GM08714 (cell line): Measurements from ENCODE around the gene BTN2A1.
A peak's percentile ranks its signal among the peaks of the same experiment; 100 is the strongest.

Experiments used
- H3K4me3 ChIP-seq: fragments of 200-500 bp; sonication (Bioruptor generic); 2 replicates; pipeline ENCODE4 v1.5.1; 2014; ENCODE audit warnings: mild to moderate bottlenecking, low read length, inconsistent platforms
- ZNF274 ChIP-seq: IDR thresholded peaks from 2 replicates; pipeline ENCODE4 v1.6.1; 2012; ENCODE audit warnings: mild to moderate bottlenecking, low read depth, low read length

BTN2A1 gene

GRCh38 chr6:26471970-26472369 is 14.2 kb downstream of the BTN2A1 start:
- TF ChIP-seq ZNF274 = no peak
- no peak overlapping the region for H3K4me3 ChIP-seq

GRCh38 chr6:26472549-26473290 is 15.0 kb downstream of the BTN2A1 start:
- no peak for TF ChIP-seq ZNF274
- H3K4me3 ChIP-seq = no peak overlapping the region

- no peak overlapping the region; the same call in 1 of the 2 replicates for H3K4me3 ChIP-seq
- no peak for TF ChIP-seq ZNF274
Measured at GRCh38 chr6:26473429-26473757, 15.6 kb downstream of the BTN2A1 start.

- no peak for TF ChIP-seq ZNF274
- H3K4me3 ChIP-seq = peak overlapping the region; percentile 100
Measured at GRCh38 chr6:26473758-26474438, 16.1 kb downstream of the BTN2A1 start.

- H3K4me3 ChIP-seq = peak overlapping the region; percentile 100
- TF ChIP-seq ZNF274 = no peak
Measured at GRCh38 chr6:26474439-26474881, 16.7 kb downstream of the BTN2A1 start.

GRCh38 chr6:26475823-26476729 is 18.3 kb downstream of the BTN2A1 start:
- no peak overlapping the region for H3K4me3 ChIP-seq
- TF ChIP-seq ZNF274 = no peak

GRCh38 chr6:26476896-26477295 is 19.1 kb downstream of the BTN2A1 start:
- H3K4me3 ChIP-seq = no peak overlapping the region

GRCh38 chr6:26477426-26477825 is 19.7 kb downstream of the BTN2A1 start:
- TF ChIP-seq ZNF274 = no peak
- no peak overlapping the region for H3K4me3 ChIP-seq

More at GRCh38 chr6:26476896-26477295, 19.1 kb downstream of the BTN2A1 start:
- TF ChIP-seq ZNF274 = no peak

- H3K4me3 ChIP-seq = no peak overlapping the region
- TF ChIP-seq ZNF274 = no peak
Measured at GRCh38 chr6:26478100-26478984, 20.6 kb downstream of the BTN2A1 start.

- H3K4me3 ChIP-seq = no peak overlapping the region
Measured at GRCh38 chr6:26478985-26479278, 21.2 kb downstream of the BTN2A1 start.

GRCh38 chr6:26482338-26482737 is 24.6 kb downstream of the BTN2A1 start:
- H3K4me3 ChIP-seq = no peak overlapping the region
- no peak for TF ChIP-seq ZNF274

More at GRCh38 chr6:26478985-26479278, 21.2 kb downstream of the BTN2A1 start:
- no peak for TF ChIP-seq ZNF274

- no peak for TF ChIP-seq ZNF274
- H3K4me3 ChIP-seq = no peak overlapping the region
Measured at GRCh38 chr6:26483727-26484126, 26.0 kb downstream of the BTN2A1 start.

GRCh38 chr6:26484161-26484560 is 26.4 kb downstream of the BTN2A1 start:
- no peak overlapping the region for H3K4me3 ChIP-seq
- TF ChIP-seq ZNF274 = no peak
